Adrenal gland (tissue), 12 donors: Measurements from ENCODE around the gene ROBO2. TPM values are rescaled to one million over a fixed set of nuclear protein-coding genes. Genes with fewer than 3 reads are reported as not detected.

ENCODE experiments used
- DNase-seq, 7 donors: peaks; one replicate each; pipeline ENCODE4 v3.0.0-alpha.2; 2019 to 2020
- H3K27ac ChIP-seq, 5 donors: fragments of 200-600 bp; sonication (generic) in 4 of 5; 1 replicate in 3 of 5; 2 replicates in 2 of 5; pipeline versions ENCODE4 v1.5.1 to v1.8.0; 2016 to 2020; ENCODE audit warnings: mild to moderate bottlenecking in 1 of 5
- H3K27me3 ChIP-seq: fragments of 200-600 bp; 2 replicates; pipeline ENCODE4 v1.8.0; 2021
- H3K36me3 ChIP-seq, 2 donors: fragments of 200-600 bp; replicated peaks in 1 of 2; 1 replicate in 1 of 2; 2 replicates in 1 of 2; pipeline versions ENCODE4 v1.5.1 to v1.8.0; 2018 to 2022
- H3K4me1 ChIP-seq, 2 donors: fragments of 200-600 bp; replicated peaks in 1 of 2; 1 replicate in 1 of 2; 2 replicates in 1 of 2; pipeline versions ENCODE4 v1.5.1 to v1.8.0; 2018 to 2021
- H3K4me3 ChIP-seq, 4 donors: fragments of 200-600 bp; sonication (generic) in 3 of 4; one replicate each; pipeline ENCODE4 v1.5.1; 2016 to 2018
- H3K9me3 ChIP-seq, 3 donors: fragments of 200-600 bp; sonication (generic) in 1 of 3; replicated peaks in 1 of 3; 1 replicate in 2 of 3; 2 replicates in 1 of 3; pipeline versions ENCODE4 v1.5.1 to v1.8.0; 2016 to 2021
- POLR2A ChIP-seq, 2 donors: fragments of 450-650 bp; IDR thresholded peaks; one replicate each; pipeline ENCODE4 v1.6.1; 2017; ENCODE audit warnings: antibody characterized with exemption in 2 of 2, mild to moderate bottlenecking in 2 of 2, moderate library complexity in 1 of 2
- WGBS, 4 donors: extraction: QIAGEN DNeasy Blood & Tissue Kit in 2 of 4; methylation state at CpG; one replicate each; pipeline versions ENCODE4 v1.1.5 to v1.1.7; 2013 to 2017; 5-methylcytosine and 5-hydroxymethylcytosine counted together
- intact Hi-C, 2 donors: fragments of 100-400 bp; cut with DNase I; formaldehyde crosslinking; loops; one replicate each; pipeline versions ENCODE4 v1.14.1 to v1.15.0; 2022 to 2023
- polyA plus RNA-seq, 3 donors: library from polyadenylated mRNA; stranded (reverse); fragments of 200-250 nt in 2 of 3; fragments of 350-450 nt in 1 of 3; fragmentation: Illumina TruSeq in 1 of 3; extraction: RNeasy Lipid Tissue Mini Kit (QIAGEN cat#74804) in 1 of 3; gene quantifications; one replicate each; pipeline ENCODE4 v1.2.3, GENCODE V29; 2013 to 2014
- total RNA-seq, 9 donors: library from RNA; depleted of rRNA in 4 of 9; stranded (reverse); fragments of >200 nt in 4 of 9; fragments of 120-200 nt in 1 of 9; fragmentation: NEBNext Ultra II Directional in 1 of 9; extraction: Animal tissue kit (Norgen Biotek cat#: 25700) in 1 of 9; gene quantifications; one replicate each; pipeline versions ENCODE4 v1.1.0 to v1.2.4, GENCODE V29; 2013 to 2023
- TF ChIP-seq, protein P1 (sequence below), 6 experiments: fragments of 450-650 bp in 4 of 6; fragments of 200-600 bp in 2 of 6; sonication (generic) in 1 of 6; IDR thresholded peaks; 1 replicate in 5 of 6; 2 replicates in 1 of 6; pipeline versions ENCODE4 v1.5.1 to v1.8.0; 2016 to 2021; ENCODE audit warnings: antibody characterized with exemption in 6 of 6, mild to moderate bottlenecking in 2 of 6, moderate library complexity in 1 of 6
- donor health status: healthy with polysubstance abuse.
- donor health status: Bipolar disorder and iron deficiency.
- donor health status: DM: yes; HTN: yes; CAD: no.
- donor health status: DM: no; HTN: no; CAD: no.
- donor health status: DM: no; HTN: no; CAD: no.
- donor health status: DM: yes; HTN: yes; CAD: no.

Gene ROBO2
- total and polyA plus RNA-seq, 12 donors: 0.30 to 9.9 (median 2.5) TPM; not detected in 1

DNA sequence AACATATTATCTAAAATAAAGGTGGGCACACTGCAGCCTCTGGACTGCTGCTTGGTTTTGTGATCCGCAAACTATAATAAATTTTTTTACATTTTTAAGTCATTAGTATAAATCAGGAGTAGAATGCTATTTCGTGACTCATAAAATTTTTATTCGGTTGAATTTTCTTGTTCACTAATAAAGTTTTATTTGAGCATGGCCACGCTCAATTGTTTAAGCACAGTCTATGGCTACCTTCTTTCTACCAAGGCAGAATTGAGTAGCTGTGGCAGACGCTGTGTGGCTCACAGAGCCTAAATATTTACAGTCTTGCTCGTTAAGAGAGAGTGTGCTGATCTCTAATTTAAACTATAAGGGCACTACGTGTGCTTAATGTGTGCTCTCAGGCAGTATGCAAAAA is 28.9 kb downstream of the ROBO2 start:
- Histone ChIP-seq H3K9me3 (no peaks in the 10 kb centered on the region), H3K27ac (no peak overlapping the region), H3K27me3 (no peaks in the 10 kb centered on the region), H3K4me3 (no peak overlapping the region), H3K36me3 (no peaks in the 10 kb centered on the region), H3K4me1 (no peaks in the 10 kb centered on the region)
- TF ChIP-seq POLR2A (IDR thresholded peaks at IDR 0.05): no peak
- TF ChIP-seq, protein P1, sequence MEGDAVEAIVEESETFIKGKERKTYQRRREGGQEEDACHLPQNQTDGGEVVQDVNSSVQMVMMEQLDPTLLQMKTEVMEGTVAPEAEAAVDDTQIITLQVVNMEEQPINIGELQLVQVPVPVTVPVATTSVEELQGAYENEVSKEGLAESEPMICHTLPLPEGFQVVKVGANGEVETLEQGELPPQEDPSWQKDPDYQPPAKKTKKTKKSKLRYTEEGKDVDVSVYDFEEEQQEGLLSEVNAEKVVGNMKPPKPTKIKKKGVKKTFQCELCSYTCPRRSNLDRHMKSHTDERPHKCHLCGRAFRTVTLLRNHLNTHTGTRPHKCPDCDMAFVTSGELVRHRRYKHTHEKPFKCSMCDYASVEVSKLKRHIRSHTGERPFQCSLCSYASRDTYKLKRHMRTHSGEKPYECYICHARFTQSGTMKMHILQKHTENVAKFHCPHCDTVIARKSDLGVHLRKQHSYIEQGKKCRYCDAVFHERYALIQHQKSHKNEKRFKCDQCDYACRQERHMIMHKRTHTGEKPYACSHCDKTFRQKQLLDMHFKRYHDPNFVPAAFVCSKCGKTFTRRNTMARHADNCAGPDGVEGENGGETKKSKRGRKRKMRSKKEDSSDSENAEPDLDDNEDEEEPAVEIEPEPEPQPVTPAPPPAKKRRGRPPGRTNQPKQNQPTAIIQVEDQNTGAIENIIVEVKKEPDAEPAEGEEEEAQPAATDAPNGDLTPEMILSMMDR (IDR thresholded peaks at IDR 0.05): no peak
- WGBS, 4 donors: 84 to 89% (median 86%) methylated on average over 7 of the region's 7 CpGs
- no peak for DNase-seq
- intact Hi-C loops: no loop called here

DNA sequence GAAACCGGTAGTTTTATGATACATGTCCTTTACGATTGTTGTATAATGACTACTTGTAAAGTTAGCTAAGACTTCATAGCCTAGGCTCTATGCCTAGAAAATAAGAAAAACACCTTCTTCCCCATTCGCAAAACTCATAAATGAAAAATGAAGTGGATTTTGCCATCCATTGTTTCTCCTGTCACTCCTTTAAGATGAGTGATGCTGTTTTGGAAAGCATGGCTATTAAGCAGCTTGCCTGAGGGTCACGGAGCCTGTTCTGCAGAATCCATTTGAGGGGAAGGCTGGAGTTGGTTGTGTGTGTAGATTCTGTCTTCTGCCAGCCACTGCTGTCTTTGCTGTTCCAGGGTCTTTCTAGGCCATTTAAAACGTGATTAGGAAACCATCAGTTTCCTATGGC is 31.5 kb downstream of the ROBO2 start:
- Histone ChIP-seq H3K36me3 (no peaks in the 10 kb centered on the region), H3K4me1 (no peaks in the 10 kb centered on the region), H3K4me3 (no peak overlapping the region), H3K27me3 (no peaks in the 10 kb centered on the region), H3K9me3 (no peaks in the 10 kb centered on the region), H3K27ac (no peak overlapping the region)
- no peak for DNase-seq
- TF ChIP-seq, protein P1 (IDR thresholded peaks at IDR 0.05): no peak
- no peak for TF ChIP-seq POLR2A (IDR thresholded peaks at IDR 0.05)
- 63 to 77% (median 70%) methylated on average over 5 of the region's 5 CpGs for WGBS, 4 donors
- intact Hi-C loops: no loop called here

DNA sequence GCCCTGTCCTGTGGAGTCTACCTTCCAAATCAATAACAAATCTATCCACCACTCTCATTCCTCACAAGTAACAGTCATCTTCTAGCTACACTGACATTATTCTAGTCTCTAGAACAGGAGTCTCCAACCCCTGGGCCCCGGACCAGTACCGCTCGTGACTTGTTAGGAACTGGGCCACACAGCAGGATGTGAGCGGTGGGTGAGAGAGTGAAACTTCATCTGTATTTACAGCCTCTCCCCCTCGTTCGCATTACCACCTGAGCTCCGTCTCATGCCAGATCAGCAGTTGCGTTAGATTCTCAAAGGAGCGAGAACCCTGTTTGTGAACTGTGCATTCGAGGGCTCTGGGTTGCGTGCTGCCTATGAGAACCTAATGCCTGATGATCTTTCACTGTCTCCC is 31.9 kb downstream of the ROBO2 start:
- H3K27me3 ChIP-seq: no peaks in the 10 kb centered on the region
- 89 to 95% (median 92%) methylated on average over 4 to 11 of the region's 11 CpGs for WGBS, 4 donors
- intact Hi-C loops: no loop called here
- H3K27ac ChIP-seq: no peak overlapping the region
- H3K36me3 ChIP-seq: no peaks in the 10 kb centered on the region
- H3K4me1 ChIP-seq: no peaks in the 10 kb centered on the region
- H3K4me3 ChIP-seq: no peak overlapping the region
- no peaks in the 10 kb centered on the region for H3K9me3 ChIP-seq
- TF ChIP-seq, protein P1 (IDR thresholded peaks at IDR 0.05): no peak
- TF ChIP-seq POLR2A (IDR thresholded peaks at IDR 0.05): no peak
- no peak for DNase-seq

DNA sequence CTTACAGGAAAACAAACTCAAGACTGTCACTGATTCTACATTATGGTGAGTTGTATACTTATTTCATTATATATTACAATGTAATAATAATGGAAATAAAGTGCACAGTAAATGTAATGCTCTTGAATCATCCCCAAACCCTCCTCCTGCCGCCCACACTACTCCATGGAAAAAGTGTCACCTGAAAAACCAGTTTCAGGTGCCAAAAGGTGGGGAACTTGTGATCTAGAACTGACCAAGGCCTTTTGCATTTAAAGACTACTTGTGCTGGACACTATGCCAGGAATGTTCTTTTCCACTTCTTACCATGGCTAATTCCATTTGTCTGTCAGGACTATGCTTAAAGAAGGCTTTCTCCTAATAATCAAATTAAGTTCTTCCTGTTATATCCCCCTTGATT is 32.3 kb downstream of the ROBO2 start:
- no peaks in the 10 kb centered on the region for H3K4me1 ChIP-seq
- no peak overlapping the region for H3K27ac ChIP-seq
- no peak for TF ChIP-seq POLR2A (IDR thresholded peaks at IDR 0.05)
- TF ChIP-seq, protein P1 (IDR thresholded peaks at IDR 0.05): no peak
- no peaks in the 10 kb centered on the region for H3K9me3 ChIP-seq
- no peak for DNase-seq
- no peaks in the 10 kb centered on the region for H3K27me3 ChIP-seq
- H3K4me3 ChIP-seq: no peak overlapping the region
- intact Hi-C loops: no loop called here
- H3K36me3 ChIP-seq: no peaks in the 10 kb centered on the region
- 57 to 100% (median 83%) methylated on average over 1 of the region's 1 CpG for WGBS, 4 donors
